ENCODE measurements around the gene JPH4. TPM values are rescaled to one million over a fixed set of nuclear protein-coding genes. Genes with fewer than 3 reads are reported as not detected.

Gene JPH4
- total and polyA plus RNA-seq, 2 of the 8 experiments (the other 6 are each of a cell fraction or from before 2014, with no cell fraction given), result 23.9 to 46.7 TPM

- Histone ChIP-seq H3K56ac (replicated peaks; ENCODE audit: insufficient read length, low read depth, low read length) (no peak overlapping the region), H2AK5ac (ENCODE audit: low read depth, low read length) (no peak overlapping the region), H2BK120ac (replicated peaks; ENCODE audit: low read depth, low read length) (no peak overlapping the region), H4K91ac (replicated peaks; ENCODE audit: insufficient read length, low read length) (no peak overlapping the region), H3K27me3 (replicated peaks in 1 of 4; ENCODE audit: control insufficient read depth in 3 of 4, extremely low read depth in 1 of 4, insufficient read depth in 3 of 4, low read length in 3 of 4) (peaks cover 17 to 29% (median 25%) of the 10 kb centered on the region in 4 experiments), H4K20me1 (replicated peaks in 1 of 2; ENCODE audit: control insufficient read depth in 1 of 2, insufficient read depth in 2 of 2, low read length in 2 of 2) (peaks cover 7 to 12% of the 10 kb centered on the region in 2 experiments), H3K23me2 (ENCODE audit: low read depth, low read length) (peaks cover 20% of the 10 kb centered on the region; the same call in 1 of the 2 replicates), H3K23ac (ENCODE audit: insufficient read length) (no peak overlapping the region), H2AFZ (ENCODE audit: low read length) (no peak overlapping the region), H3K79me1 (ENCODE audit: low read depth, low read length) (no peaks in the 10 kb centered on the region), H3K14ac (ENCODE audit: insufficient read length) (no peak overlapping the region), H3K4me3 (ENCODE audit: extremely low read depth in 1 of 4, insufficient read depth in 2 of 4, low read depth in 3 of 4, low read length in 4 of 4) (no peak overlapping the region), H3K9ac (replicated peaks in 1 of 4; ENCODE audit: extremely low read depth in 1 of 4, low read depth in 3 of 4, low read length in 3 of 4) (no peak overlapping the region), H3K4me1 (replicated peaks in 1 of 4; ENCODE audit: control insufficient read depth in 3 of 4, insufficient read depth in 4 of 4, low read length in 3 of 4) (peaks cover 4 to 22% (median 11%) of the 10 kb centered on the region in 4 experiments), H3K9me3 (ENCODE audit: insufficient read depth in 2 of 2, low read depth in 1 of 2, low read length in 1 of 2) (no peaks in the 10 kb centered on the region), H3K36me3 (ENCODE audit: control insufficient read depth in 2 of 4, insufficient read depth in 4 of 4, low read length in 3 of 4) (peaks cover 0 to 8% (median 0%) of the 10 kb centered on the region in 4 experiments; a peak in 1 of 8 replicates), H4K5ac (ENCODE audit: insufficient read length, low read depth, low read length) (no peak overlapping the region), H3K4me2 (ENCODE audit: insufficient read depth in 1 of 2, low read depth in 2 of 2, low read length in 2 of 2) (no peak overlapping the region), H2BK20ac (ENCODE audit: low read length) (no peak overlapping the region), H2BK5ac (ENCODE audit: low read depth, low read length) (no peak overlapping the region), H2BK12ac (ENCODE audit: low read depth, low read length) (no peak overlapping the region), H3K79me2 (ENCODE audit: control insufficient read depth in 1 of 2, insufficient read depth in 2 of 2, low read length in 2 of 2) (no peaks in the 10 kb centered on the region), H3K4ac (replicated peaks; ENCODE audit: insufficient read length, low read depth, low read length) (no peak overlapping the region), H2BK15ac (ENCODE audit: low read length) (no peak overlapping the region), H3K18ac (ENCODE audit: extremely low read depth, low read length) (no peak overlapping the region), H4K8ac (ENCODE audit: extremely low read depth, insufficient read depth, low read length) (no peak overlapping the region), H3K27ac (ENCODE audit: low read depth, low read length) (no peak overlapping the region)
- FAIRE-seq (no peak), DNase-seq (ENCODE audit: low read depth in 1 of 2, low spot score in 2 of 2) (no peak)
- ChIA-PET POLR2A (ENCODE audit: partially characterized antibody) (interaction anchor here (0.6 to 52.7 kb wide), 2 partner anchors 14 to 45 kb away, joined by 3 to 1523 read pairs; partner anchors contain the start of gene ZFHX2), CTCF (ENCODE audit: partially characterized antibody) (interaction anchor here (1.1 to 70.5 kb wide), 3 partner anchors 10 to 97 kb away, joined by 3 to 2092 read pairs (median 4); partner anchors contain the start of gene NGDN)
- 84% methylated on average over 5 of the region's 5 CpGs; no CpG with 5 or more reads in 1 of the 2 experiments for WGBS, 2 experiments (ENCODE audit: extremely low coverage in 1 of 2, insufficient coverage in 1 of 2, insufficient read length in 1 of 2, insufficient replicate concordance in 2 of 2, low coverage in 1 of 2, low lambda C conversion rate in 2 of 2, missing lambda C conversion rate in 1 of 2)
- TF ChIP-seq MAX (IDR thresholded peaks at IDR 0.05), result no peak
- TF ChIP-seq RXRA (IDR thresholded peaks at IDR 0.05; ENCODE audit: insufficient read depth, low read depth, low read length), result no peak
- no peak for TF ChIP-seq ATF2 (IDR thresholded peaks at IDR 0.05; ENCODE audit: low read length)
- TF ChIP-seq E2F6 (IDR thresholded peaks at IDR 0.05), result no peak
- TF ChIP-seq CREB1 (IDR thresholded peaks at IDR 0.05), result no peak
- TF ChIP-seq HDAC6 (IDR thresholded peaks at IDR 0.05; ENCODE audit: low read depth, low read length), result no peak
- no peak for TF ChIP-seq KDM4A (IDR thresholded peaks at IDR 0.05; ENCODE audit: low read depth, low read length, severe bottlenecking)
- no peak for TF ChIP-seq SP4 (IDR thresholded peaks at IDR 0.05; ENCODE audit: low read length)
- TF ChIP-seq TAF1 (IDR thresholded peaks at IDR 0.05; ENCODE audit: low read depth, low read length), result no peak
- no peak for TF ChIP-seq POU5F1 (IDR thresholded peaks at IDR 0.05; ENCODE audit: low read depth, low read length)
These were observed 5.1 kb downstream of the JPH4 start for GRCh38 chr14:23573384-23574015.

Measured in H1 (cell line).